HepG2 (cell line): ENCODE measurements around the gene ARPC1B. TPM values are rescaled to one million over a fixed set of nuclear protein-coding genes. Genes with fewer than 3 reads are reported as not detected.

ENCODE experiments used
- ATF1 ChIP-seq: IDR thresholded peaks from 2 replicates; pipeline ENCODE4 v1.6.1; 2016; ENCODE audit warnings: mild to moderate bottlenecking, control low read depth
- CBX5 ChIP-seq: sonication (generic); formaldehyde crosslinking; IDR thresholded peaks from 2 replicates; pipeline ENCODE4 v1.4.0; 2020; ENCODE audit warnings: missing genetic modification reagents, borderline replicate concordance
- CENPX ChIP-seq: sonication (generic); formaldehyde crosslinking; IDR thresholded peaks from 2 replicates; pipeline ENCODE4 v1.9.0; 2021; ENCODE audit warnings: mild to moderate bottlenecking, missing genetic modification reagents, moderate library complexity
- HNRNPUL1 ChIP-seq: fragments of 200-400 bp; formaldehyde crosslinking; IDR thresholded peaks from 2 replicates; pipeline ENCODE4 v1.6.1; 2017; ENCODE audit warnings: low read depth, mild to moderate bottlenecking, low read length, moderate library complexity
- IKZF1 ChIP-seq: fragments of 450-650 bp; IDR thresholded peaks from 2 replicates; pipeline ENCODE4 v1.7.1; 2016
- MAF1 ChIP-seq: sonication (generic); formaldehyde crosslinking; IDR thresholded peaks from 2 replicates; pipeline ENCODE4 v1.5.0; 2020; ENCODE audit warnings: missing genetic modification reagents, borderline replicate concordance
- RBAK ChIP-seq: sonication (generic); formaldehyde crosslinking; IDR thresholded peaks from 2 replicates; pipeline ENCODE4 v1.5.1; 2020; ENCODE audit warnings: mild to moderate bottlenecking, missing genetic modification reagents
- REXO4 ChIP-seq: sonication (generic); formaldehyde crosslinking; IDR thresholded peaks from 2 replicates; pipeline ENCODE4 v1.8.0; 2022; ENCODE audit warnings: missing genetic modification reagents, mild to moderate bottlenecking, borderline replicate concordance
- ZNF234 ChIP-seq: sonication (generic); formaldehyde crosslinking; conservative IDR thresholded peaks from 2 replicates; pipeline ENCODE4 v1.5.1; 2020; ENCODE audit warnings: mild to moderate bottlenecking, missing genetic modification reagents
- ZNF292 ChIP-seq: sonication (generic); formaldehyde crosslinking; IDR thresholded peaks from 2 replicates; pipeline ENCODE4 v1.8.1; 2022; ENCODE audit warnings: mild to moderate bottlenecking, low read depth, missing genetic modification reagents, borderline replicate concordance
- ZNF432 ChIP-seq: sonication (generic); formaldehyde crosslinking; IDR thresholded peaks from 2 replicates; pipeline ENCODE4 v1.5.0; 2020; ENCODE audit warnings: missing genetic modification reagents, mild to moderate bottlenecking, borderline replicate concordance
- ZNF607 ChIP-seq: sonication (generic); formaldehyde crosslinking; IDR thresholded peaks from 2 replicates; pipeline ENCODE4 v1.5.1; 2020; ENCODE audit warnings: missing genetic modification reagents, mild to moderate bottlenecking, borderline replicate concordance
- ZNF747 ChIP-seq: sonication (generic); formaldehyde crosslinking; IDR thresholded peaks from 2 replicates; pipeline ENCODE4 v1.8.1; 2023; ENCODE audit warnings: missing genetic modification reagents, mild to moderate bottlenecking, borderline replicate concordance
- ZNF775 ChIP-seq: sonication (generic); formaldehyde crosslinking; IDR thresholded peaks from 2 replicates; pipeline ENCODE4 v1.4.0; 2020; ENCODE audit warnings: missing genetic modification reagents, mild to moderate bottlenecking, moderate library complexity, borderline replicate concordance
- polyA plus RNA-seq, 8 experiments: library from polyadenylated mRNA; depleted of rRNA in 3 of 8; stranded (reverse) in 7 of 8; unstranded in 1 of 8; fragments of >200 nt; fragmentation: Illumina TruSeq in 4 of 8; extraction: Trizol in 4 of 8; gene quantifications; 2 replicates each; pipeline versions ENCODE4 v1.2.1 to v1.2.3, GENCODE V29; 2011 to 2016; ENCODE audit warnings: low read depth in 4 of 8, missing spikeins in 1 of 8, mixed read lengths in 1 of 8; ENCODE audit not compliant: insufficient read depth in 1 of 8
- total RNA-seq, 5 experiments: library from RNA; depleted of rRNA; stranded (reverse); fragments of >200 nt; fragmentation: Illumina TruSeq; extraction: Trizol; gene quantifications; 2 replicates each; pipeline ENCODE4 v1.2.3, GENCODE V29; 2016; ENCODE audit warnings: low read depth in 1 of 5
- TF ChIP-seq, protein P1 (sequence below): sonication (generic); formaldehyde crosslinking; IDR thresholded peaks from 2 replicates; pipeline ENCODE4 v1.4.0; 2020; ENCODE audit warnings: mild to moderate bottlenecking, missing genetic modification reagents
- TF ChIP-seq, protein P2 (sequence below): sonication (generic); formaldehyde crosslinking; IDR thresholded peaks from 2 replicates; pipeline ENCODE4 v1.5.0; 2020; ENCODE audit warnings: missing genetic modification reagents
- TF ChIP-seq, protein P3 (sequence below): IDR thresholded peaks from 2 replicates; pipeline ENCODE4 v1.6.1; 2016; ENCODE audit warnings: missing biosample characterization, missing genetic modification reagents, low read depth
- TF ChIP-seq, protein P4 (sequence below): sonication (generic); formaldehyde crosslinking; IDR thresholded peaks from 2 replicates; pipeline ENCODE4 v1.8.1; 2023; ENCODE audit warnings: mild to moderate bottlenecking, moderate library complexity, missing genetic modification reagents
- TF ChIP-seq, protein P5 (sequence below): sonication (generic); formaldehyde crosslinking; IDR thresholded peaks from 2 replicates; pipeline ENCODE4 v1.5.1; 2020; ENCODE audit warnings: missing genetic modification reagents, mild to moderate bottlenecking, borderline replicate concordance

The ARPC1B gene
- total and polyA plus RNA-seq, 2 of the 13 experiments (the other 11 are each of a cell fraction or from before 2014, with no cell fraction given), result 72.9 to 89.1 TPM

DNA sequence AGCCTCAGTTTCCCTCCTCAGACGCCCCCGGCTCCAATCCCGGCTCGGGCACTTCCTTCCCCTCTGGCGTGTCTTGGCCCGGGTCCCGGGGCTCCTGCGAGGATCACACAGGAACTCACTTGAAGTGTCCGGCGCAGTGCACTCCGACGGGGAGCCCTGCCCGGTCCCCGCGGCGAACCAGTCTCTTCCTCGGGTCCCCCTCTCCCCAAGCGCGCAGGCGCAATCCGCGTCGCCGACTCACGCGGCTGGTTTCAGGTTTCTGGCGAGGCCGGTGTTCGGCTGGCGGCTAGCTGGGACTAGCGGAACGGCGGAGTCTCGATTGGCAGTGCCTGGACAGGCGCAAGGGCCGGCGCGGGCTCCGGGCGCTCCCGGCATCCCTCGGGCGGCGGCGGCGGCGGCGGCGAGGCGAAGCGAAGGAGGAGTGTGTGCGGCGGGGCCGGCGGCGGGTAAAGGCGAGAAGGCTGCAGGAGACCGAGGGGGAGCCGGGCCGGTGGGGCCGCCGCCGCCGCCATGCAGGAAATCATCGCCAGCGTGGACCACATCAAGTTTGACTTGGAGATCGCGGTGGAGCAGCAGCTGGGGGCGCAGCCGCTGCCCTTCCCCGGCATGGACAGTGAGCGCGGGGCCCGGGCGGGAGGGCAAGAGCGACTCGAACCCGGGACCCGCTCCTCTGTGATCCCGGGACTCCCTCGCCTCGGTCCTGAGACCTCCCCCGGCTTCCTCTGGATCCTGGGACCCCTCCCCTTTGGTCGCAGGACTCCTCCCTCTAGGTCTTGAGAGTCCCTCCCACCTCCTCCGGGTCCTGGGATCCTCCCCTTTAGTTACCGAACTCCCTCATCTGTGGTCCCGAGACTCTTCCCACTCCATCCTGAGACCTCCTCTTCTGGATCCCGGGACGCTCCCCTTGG, 64.3 kb downstream of the ARPC1B start, which contains the start of the genes CPSF4 and PTCD1 (continued):
- TF ChIP-seq, protein P1, sequence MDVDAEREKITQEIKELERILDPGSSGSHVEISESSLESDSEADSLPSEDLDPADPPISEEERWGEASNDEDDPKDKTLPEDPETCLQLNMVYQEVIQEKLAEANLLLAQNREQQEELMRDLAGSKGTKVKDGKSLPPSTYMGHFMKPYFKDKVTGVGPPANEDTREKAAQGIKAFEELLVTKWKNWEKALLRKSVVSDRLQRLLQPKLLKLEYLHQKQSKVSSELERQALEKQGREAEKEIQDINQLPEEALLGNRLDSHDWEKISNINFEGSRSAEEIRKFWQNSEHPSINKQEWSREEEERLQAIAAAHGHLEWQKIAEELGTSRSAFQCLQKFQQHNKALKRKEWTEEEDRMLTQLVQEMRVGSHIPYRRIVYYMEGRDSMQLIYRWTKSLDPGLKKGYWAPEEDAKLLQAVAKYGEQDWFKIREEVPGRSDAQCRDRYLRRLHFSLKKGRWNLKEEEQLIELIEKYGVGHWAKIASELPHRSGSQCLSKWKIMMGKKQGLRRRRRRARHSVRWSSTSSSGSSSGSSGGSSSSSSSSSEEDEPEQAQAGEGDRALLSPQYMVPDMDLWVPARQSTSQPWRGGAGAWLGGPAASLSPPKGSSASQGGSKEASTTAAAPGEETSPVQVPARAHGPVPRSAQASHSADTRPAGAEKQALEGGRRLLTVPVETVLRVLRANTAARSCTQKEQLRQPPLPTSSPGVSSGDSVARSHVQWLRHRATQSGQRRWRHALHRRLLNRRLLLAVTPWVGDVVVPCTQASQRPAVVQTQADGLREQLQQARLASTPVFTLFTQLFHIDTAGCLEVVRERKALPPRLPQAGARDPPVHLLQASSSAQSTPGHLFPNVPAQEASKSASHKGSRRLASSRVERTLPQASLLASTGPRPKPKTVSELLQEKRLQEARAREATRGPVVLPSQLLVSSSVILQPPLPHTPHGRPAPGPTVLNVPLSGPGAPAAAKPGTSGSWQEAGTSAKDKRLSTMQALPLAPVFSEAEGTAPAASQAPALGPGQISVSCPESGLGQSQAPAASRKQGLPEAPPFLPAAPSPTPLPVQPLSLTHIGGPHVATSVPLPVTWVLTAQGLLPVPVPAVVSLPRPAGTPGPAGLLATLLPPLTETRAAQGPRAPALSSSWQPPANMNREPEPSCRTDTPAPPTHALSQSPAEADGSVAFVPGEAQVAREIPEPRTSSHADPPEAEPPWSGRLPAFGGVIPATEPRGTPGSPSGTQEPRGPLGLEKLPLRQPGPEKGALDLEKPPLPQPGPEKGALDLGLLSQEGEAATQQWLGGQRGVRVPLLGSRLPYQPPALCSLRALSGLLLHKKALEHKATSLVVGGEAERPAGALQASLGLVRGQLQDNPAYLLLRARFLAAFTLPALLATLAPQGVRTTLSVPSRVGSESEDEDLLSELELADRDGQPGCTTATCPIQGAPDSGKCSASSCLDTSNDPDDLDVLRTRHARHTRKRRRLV (CRISPR knock-in tag), result peak; percentile 53; the same call in 1 of the 2 replicates
- TF ChIP-seq, protein P2, sequence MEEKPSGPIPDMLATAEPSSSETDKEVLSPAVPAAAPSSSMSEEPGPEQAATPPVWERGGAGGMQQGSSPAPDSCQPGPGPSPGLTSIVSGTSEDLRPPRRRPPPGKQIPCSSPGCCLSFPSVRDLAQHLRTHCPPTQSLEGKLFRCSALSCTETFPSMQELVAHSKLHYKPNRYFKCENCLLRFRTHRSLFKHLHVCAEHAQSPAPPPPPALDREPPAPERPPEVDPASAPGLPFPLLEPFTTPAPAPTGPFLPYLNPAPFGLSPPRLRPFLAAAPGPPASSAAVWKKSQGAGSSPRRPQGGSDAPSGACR (CRISPR knock-in tag), result 0 out of 2 replicates have a peak, but pooled peaks have one; percentile 42
- TF ChIP-seq MAF1 (CRISPR knock-in tag), result no peak
- TF ChIP-seq ZNF292, result 0 out of 2 replicates have a peak, but pooled peaks have one; percentile 24
- peak; percentile 58; the same call in 1 of the 2 replicates for TF ChIP-seq HNRNPUL1
- no peak for TF ChIP-seq ATF1
- TF ChIP-seq, protein P3, sequence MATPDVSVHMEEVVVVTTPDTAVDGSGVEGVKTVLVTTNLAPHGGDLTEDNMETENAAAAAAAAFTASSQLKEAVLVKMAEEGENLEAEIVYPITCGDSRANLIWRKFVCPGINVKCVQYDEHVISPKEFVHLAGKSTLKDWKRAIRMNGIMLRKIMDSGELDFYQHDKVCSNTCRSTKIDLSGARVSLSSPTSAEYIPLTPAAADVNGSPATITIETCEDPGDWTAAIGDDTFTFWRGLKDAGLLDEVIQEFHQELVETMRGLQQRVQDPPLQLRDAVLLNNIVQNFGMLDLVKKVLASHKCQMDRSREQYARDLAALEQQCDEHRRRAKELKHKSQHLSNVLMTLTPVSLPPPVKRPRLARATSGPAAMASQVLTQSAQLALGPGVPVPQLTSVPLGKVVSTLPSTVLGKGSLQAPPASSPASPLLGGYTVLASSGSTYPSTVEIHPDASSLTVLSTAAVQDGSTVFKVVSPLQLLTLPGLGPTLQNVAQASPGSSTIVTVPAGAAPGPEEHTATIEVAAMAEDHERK (CRISPR knock-in tag), result peak; percentile 87
- TF ChIP-seq ZNF747 (CRISPR knock-in tag), result peak; percentile 85; the same call in 1 of the 2 replicates
- TF ChIP-seq ZNF607 (CRISPR knock-in tag), result no peak
- TF ChIP-seq, protein P4, sequence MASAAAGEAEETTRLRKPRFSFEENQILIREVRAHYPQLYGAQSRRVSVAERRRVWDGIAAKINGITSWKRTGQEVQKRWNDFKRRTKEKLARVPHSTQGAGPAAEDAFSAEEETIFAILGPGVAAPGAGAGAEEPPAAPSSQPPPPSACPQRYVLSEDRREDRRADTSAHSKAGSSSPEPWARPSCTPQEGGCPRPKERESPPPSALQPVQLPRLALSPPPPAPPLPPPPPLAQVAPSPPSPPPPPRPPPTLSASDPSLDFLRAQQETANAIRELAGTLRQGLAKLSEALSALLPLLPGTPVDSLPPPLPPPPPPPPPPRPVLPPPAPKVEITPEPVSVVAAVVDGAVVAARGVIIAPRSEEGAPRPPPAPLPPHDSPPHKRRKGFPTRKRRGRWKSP, result peak; percentile 82; the same call in 1 of the 2 replicates
- peak; percentile 42; the same call in 1 of the 2 replicates for TF ChIP-seq CBX5
- no peak for TF ChIP-seq IKZF1
- TF ChIP-seq ZNF234, result no peak
- TF ChIP-seq, protein P5, sequence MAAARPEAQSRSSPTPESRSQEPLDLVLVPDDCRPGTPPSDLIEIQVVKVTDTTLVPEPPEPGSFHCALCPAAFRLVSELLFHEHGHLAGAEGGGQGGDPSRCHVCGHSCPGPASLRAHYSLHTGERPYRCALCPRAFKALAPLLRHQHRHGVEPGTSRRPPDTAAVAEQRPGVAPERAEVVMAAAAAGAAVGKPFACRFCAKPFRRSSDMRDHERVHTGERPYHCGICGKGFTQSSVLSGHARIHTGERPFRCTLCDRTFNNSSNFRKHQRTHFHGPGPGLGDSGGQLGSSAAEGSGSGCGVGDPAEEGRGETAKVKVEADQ (CRISPR knock-in tag), result no peak; the same call in 1 of the 2 replicates
- TF ChIP-seq ZNF775 (CRISPR knock-in tag), result no peak
- no peak for TF ChIP-seq CENPX
- TF ChIP-seq ZNF432 (CRISPR knock-in tag), result no peak
- no peak for TF ChIP-seq REXO4 (CRISPR knock-in tag)
- no peak for TF ChIP-seq RBAK (CRISPR knock-in tag)
